CD14-positive monocyte (primary cell): ENCODE measurements around the gene SCARB2. TPM values are rescaled to one million over a fixed set of nuclear protein-coding genes. Genes with fewer than 3 reads are reported as not detected.

Source experiments
- DNase-seq, 3 donors: peaks; one replicate each; pipeline ENCODE4 v3.0.0-alpha.2; 2011 to 2022
- H2AFZ ChIP-seq: 2 replicates; pipeline ENCODE4 v1.6.0; 2012; ENCODE audit warnings: mild to moderate bottlenecking, low read depth, low read length, inconsistent platforms; ENCODE audit not compliant: insufficient read depth, poor library complexity, severe bottlenecking
- H3K27ac ChIP-seq, 2 donors: 1 replicate in 1 of 2; 2 replicates in 1 of 2; pipeline ENCODE4 v1.5.1; 2012 to 2013; ENCODE audit warnings: low read length in 2 of 2, control low read depth in 1 of 2, inconsistent platforms in 1 of 2, low read depth in 1 of 2, mild to moderate bottlenecking in 1 of 2
- H3K27me3 ChIP-seq, 2 donors: one replicate each; pipeline versions ENCODE4 v1.6.0 to v1.6.1; 2011 to 2013; ENCODE audit warnings: low read length in 2 of 2; ENCODE audit not compliant: control insufficient read depth in 2 of 2, insufficient read depth in 2 of 2
- H3K36me3 ChIP-seq, 2 donors: replicated peaks in 1 of 2; 1 replicate in 1 of 2; 2 replicates in 1 of 2; pipeline versions ENCODE4 v1.5.1 to v1.6.1; 2012 to 2013; ENCODE audit warnings: low read length in 2 of 2, control low read depth in 1 of 2, inconsistent platforms in 1 of 2, mild to moderate bottlenecking in 1 of 2; ENCODE audit not compliant: insufficient read depth in 2 of 2, control insufficient read depth in 1 of 2
- H3K4me1 ChIP-seq, 2 donors: 1 replicate in 1 of 2; 2 replicates in 1 of 2; pipeline versions ENCODE4 v1.5.1 to v1.6.1; 2012 to 2013; ENCODE audit warnings: low read length in 2 of 2, control low read depth in 1 of 2, inconsistent platforms in 1 of 2, mild to moderate bottlenecking in 1 of 2, moderate library complexity in 1 of 2; ENCODE audit not compliant: insufficient read depth in 2 of 2, control insufficient read depth in 1 of 2
- H3K4me2 ChIP-seq: replicated peaks from 2 replicates; pipeline ENCODE3; 2012; ENCODE audit warnings: low read length, moderate library complexity, mild to moderate bottlenecking; ENCODE audit not compliant: poor library complexity, severe bottlenecking; ENCODE audit errors: extremely low read depth
- H3K4me3 ChIP-seq, 3 experiments: fragments of 200-600 bp in 1 of 3; sonication (generic) in 1 of 3; replicated peaks in 1 of 3; 1 replicate in 2 of 3; 2 replicates in 1 of 3; pipeline ENCODE4 v1.5.1; 2011 to 2013; ENCODE audit warnings: low read length in 3 of 3, mild to moderate bottlenecking in 3 of 3, control low read depth in 2 of 3, low read depth in 2 of 3, inconsistent platforms in 1 of 3, moderate library complexity in 1 of 3
- H3K79me2 ChIP-seq: 2 replicates; pipeline ENCODE4 v1.6.0; 2012; ENCODE audit warnings: mild to moderate bottlenecking, control low read depth, inconsistent platforms, low read length, moderate library complexity; ENCODE audit not compliant: insufficient read depth
- H3K9ac ChIP-seq: 2 replicates; pipeline ENCODE4 v1.6.0; 2017; ENCODE audit warnings: low read length, mild to moderate bottlenecking; ENCODE audit not compliant: insufficient read depth, poor library complexity, severe bottlenecking
- H3K9me3 ChIP-seq, 2 donors: replicated peaks in 1 of 2; 1 replicate in 1 of 2; 2 replicates in 1 of 2; pipeline versions ENCODE4 v1.5.1 to v1.6.1; 2012 to 2013; ENCODE audit warnings: low read length in 2 of 2, control low read depth in 1 of 2; ENCODE audit not compliant: control insufficient read depth in 1 of 2, insufficient read depth in 1 of 2
- H4K20me1 ChIP-seq: 2 replicates; pipeline ENCODE4 v1.6.0; 2012; ENCODE audit warnings: mild to moderate bottlenecking, low read length, control low read depth, moderate library complexity; ENCODE audit not compliant: insufficient read depth
- H3K27ac Mint-ChIP-seq, 7 donors: one replicate each; pipeline ENCODE4 v1.8.0; 2020; ENCODE audit warnings: mild to moderate bottlenecking in 7 of 7, mixed read lengths in 7 of 7, moderate library complexity in 6 of 7, inconsistent platforms in 2 of 7
- H3K27me3 Mint-ChIP-seq, 3 donors: one replicate each; pipeline ENCODE4 v1.8.0; 2021 to 2022; ENCODE audit warnings: low read depth in 3 of 3, mild to moderate bottlenecking in 3 of 3, mixed read lengths in 3 of 3, moderate library complexity in 3 of 3, inconsistent platforms in 1 of 3
- H3K36me3 Mint-ChIP-seq, 2 donors: one replicate each; pipeline ENCODE4 v1.8.0; 2020; ENCODE audit warnings: mixed read lengths in 2 of 2, inconsistent platforms in 1 of 2, mild to moderate bottlenecking in 1 of 2
- H3K4me1 Mint-ChIP-seq: one replicate; pipeline ENCODE4 v1.8.0; 2020; ENCODE audit warnings: mild to moderate bottlenecking, mixed read lengths
- H3K4me3 Mint-ChIP-seq, 2 donors: one replicate each; pipeline ENCODE4 v1.8.0; 2020; ENCODE audit warnings: mild to moderate bottlenecking in 2 of 2, mixed read lengths in 2 of 2, moderate library complexity in 1 of 2
- H3K9me3 Mint-ChIP-seq, 7 donors: one replicate each; pipeline ENCODE4 v1.8.0; 2020 to 2022; ENCODE audit warnings: mixed read lengths in 7 of 7, mild to moderate bottlenecking in 6 of 7, moderate library complexity in 6 of 7, inconsistent platforms in 2 of 7
- CTCF ChIP-seq: fragments of 200-600 bp; IDR thresholded peaks from one replicate; pipeline ENCODE4 v1.8.0; 2022; ENCODE audit warnings: antibody characterized with exemption, mild to moderate bottlenecking
- WGBS: methylation state at CpG from one replicate; pipeline ENCODE4 v1.1.5; 2013; ENCODE audit warnings: missing lambda C conversion rate; ENCODE audit not compliant: insufficient coverage; 5-methylcytosine and 5-hydroxymethylcytosine counted together
- intact Hi-C, 2 donors: fragments of 100-400 bp; cut with micrococcal nuclease; formaldehyde crosslinking; loops; one replicate each; pipeline versions ENCODE4 v1.15.0 to v1.15.1; 2023
- polyA plus RNA-seq, 3 donors: library from polyadenylated mRNA; depleted of rRNA in 1 of 3; unstranded in 2 of 3; stranded (reverse) in 1 of 3; fragments of 300-500 nt in 2 of 3; fragments of >200 nt in 1 of 3; fragmentation: Illumina TruSeq in 2 of 3; gene quantifications; 1 replicate in 2 of 3; 2 replicates in 1 of 3; pipeline ENCODE4 v1.2.3, GENCODE V29; 2012 to 2021

SCARB2 gene
- polyA plus RNA-seq, 3 donors, result 36.8 to 73.0 (median 53.5) TPM

- intact Hi-C loops, result no loop called here
Observed at GRCh38 chr4:76141241-76141640, 72.4 kb downstream of the SCARB2 start.

GRCh38 chr4:76127754-76128153 lies 85.9 kb downstream of the SCARB2 start:
- Histone ChIP-seq H3K27ac (no peak overlapping the region), H3K9me3 (no peaks in the 10 kb centered on the region), H4K20me1 (no peaks in the 10 kb centered on the region), H3K4me1 (no peaks in the 10 kb centered on the region), H3K4me3 (no peak overlapping the region), H2AFZ (no peak overlapping the region), H3K4me2 (no peak overlapping the region), H3K27me3 (no peaks in the 10 kb centered on the region), H3K9ac (no peak overlapping the region), H3K79me2 (no peaks in the 10 kb centered on the region), H3K36me3 (peaks cover 40 to 81% of the 10 kb centered on the region in 2 donors)
- H3K36me3 Mint-ChIP-seq, result peaks cover 62 to 73% of the 10 kb centered on the region in 2 donors
- H3K4me3 Mint-ChIP-seq, result no peak overlapping the region
- H3K27me3 Mint-ChIP-seq, result no peaks in the 10 kb centered on the region
- peaks cover 0 to 4% (median 0%) of the 10 kb centered on the region in 7 donors for H3K9me3 Mint-ChIP-seq
- no peak for DNase-seq
- 100% methylated on average over 1 of the region's 3 CpGs for WGBS
- no peak for TF ChIP-seq CTCF
- intact Hi-C loops, result no loop called here
- H3K27ac Mint-ChIP-seq, result no peak overlapping the region
- H3K4me1 Mint-ChIP-seq, result no peaks in the 10 kb centered on the region

More at GRCh38 chr4:76141241-76141640, 72.4 kb downstream of the SCARB2 start:
- peaks cover 2% of the 10 kb centered on the region for H3K4me1 Mint-ChIP-seq
- peaks cover 61 to 79% of the 10 kb centered on the region in 2 donors for H3K36me3 ChIP-seq
- H3K27ac ChIP-seq, result no peak overlapping the region
- no peak overlapping the region for H3K9ac ChIP-seq
- no peak overlapping the region for H3K4me3 ChIP-seq
- peaks cover 62% of the 10 kb centered on the region for H3K79me2 ChIP-seq
- H3K4me1 ChIP-seq, result peaks cover 0 to 2% of the 10 kb centered on the region in 2 donors
- no peaks in the 10 kb centered on the region for H3K9me3 Mint-ChIP-seq
- no peaks in the 10 kb centered on the region for H4K20me1 ChIP-seq
- DNase-seq, result no peak
- no peak overlapping the region for H3K4me3 Mint-ChIP-seq
- H3K4me2 ChIP-seq, result no peak overlapping the region
- H3K27ac Mint-ChIP-seq, result no peak overlapping the region
- no peaks in the 10 kb centered on the region for H3K27me3 Mint-ChIP-seq
- no peak for TF ChIP-seq CTCF
- no peaks in the 10 kb centered on the region for H3K27me3 ChIP-seq
- no peak overlapping the region for H2AFZ ChIP-seq
- peaks cover 53 to 64% of the 10 kb centered on the region in 2 donors for H3K36me3 Mint-ChIP-seq
- H3K9me3 ChIP-seq, result no peaks in the 10 kb centered on the region
- 100% methylated on average over 2 of the region's 3 CpGs for WGBS
